Right lung (tissue), 10 donors: ENCODE measurements around the gene ASB8. TPM values are rescaled to one million over a fixed set of nuclear protein-coding genes. Genes with fewer than 3 reads are reported as not detected.
A peak's percentile ranks its signal among the peaks of the same experiment; 100 is the strongest.

Experiments
- DNase-seq, 2 donors: peaks; one replicate each; pipeline ENCODE4 v3.0.0-alpha.2; 2013
- long read RNA-seq, 8 donors: transcript quantifications; one replicate each; lab custom pipeline, GENCODE V29; 2026
- polyA plus RNA-seq, 5 donors: library from polyadenylated mRNA; unstranded; fragments of 120-200 nt; gene quantifications; one replicate each; pipeline versions ENCODE4 v1.2.1 to v1.2.3, GENCODE V29; 2013; ENCODE audit warnings: inconsistent platforms in 1 of 5, low replicate concordance in 1 of 5; ENCODE audit not compliant: insufficient read length in 5 of 5, insufficient read depth in 1 of 5

ASB8 gene
- 10 to 100 TPM; 31.6 to 43.2 (median 37.5) TPM for polyA plus RNA-seq
- long read RNA-seq, donor 1, transcript ASB8-201 (4 exons, 2,615 nt) = major isoform, 8 of 12 reads
- long read RNA-seq, donor 1, partial matches to known transcripts = 0 of 12 reads
- long read RNA-seq, donor 1, other reads (novel, unspliced or antisense) = 0 of 12 reads
- long read RNA-seq, donor 2, transcript ASB8-201 (4 exons, 2,615 nt) = major isoform, 7 of 13 reads
- long read RNA-seq, donor 2, partial matches to known transcripts = 0 of 13 reads
- long read RNA-seq, donor 2, other reads (novel, unspliced or antisense) = 0 of 13 reads
- long read RNA-seq, donor 3, partial matches to known transcripts = 0 of 6 reads
- long read RNA-seq, donor 3, other reads (novel, unspliced or antisense) = 0 of 6 reads
- long read RNA-seq, donor 4, partial matches to known transcripts = 0 of 5 reads
- long read RNA-seq, donor 4, other reads (novel, unspliced or antisense) = 0 of 5 reads
- long read RNA-seq, donor 5, transcript ASB8-201 (4 exons, 2,615 nt) = major isoform, 9 of 12 reads
- long read RNA-seq, donor 5, partial matches to known transcripts = 0 of 12 reads
- long read RNA-seq, donor 5, other reads (novel, unspliced or antisense) = 0 of 12 reads
- long read RNA-seq, donor 6, transcript ASB8-201 (4 exons, 2,615 nt) = major isoform, 9 of 15 reads
- long read RNA-seq, donor 6, partial matches to known transcripts = 0 of 15 reads
- long read RNA-seq, donor 6, other reads (novel, unspliced or antisense) = 0 of 15 reads
- long read RNA-seq, donor 7, partial matches to known transcripts = 0 of 4 reads
- long read RNA-seq, donor 7, other reads (novel, unspliced or antisense) = 0 of 4 reads
- long read RNA-seq, donor 8, partial matches to known transcripts = 0 of 5 reads
- long read RNA-seq, donor 8, other reads (novel, unspliced or antisense) = 0 of 5 reads

GRCh38 chr12:48157018-48157888, at the start of gene ASB8:
ASB8 (minus strand) TSS chr12:48157515; CDS start chr12:48153496, 4,019 bp downstream.
- peak; percentile 97 to 98 for DNase-seq

GRCh38 chr12:48203192-48203591, 45.9 kb upstream of the ASB8 start, which contains the start of gene OR10AD1:
OR10AD1 (minus strand) TSS chr12:48203292; CDS start chr12:48203292, 0 bp downstream.
- no peak for DNase-seq

- DNase-seq = no peak
Observed at GRCh38 chr12:48202766-48203165, 45.5 kb upstream of the ASB8 start.

GRCh38 chr12:48201516-48201915, 44.2 kb upstream of the ASB8 start:
- DNase-seq = no peak

- no peak for DNase-seq
Observed at GRCh38 chr12:48201091-48201490, 43.8 kb upstream of the ASB8 start.

GRCh38 chr12:48199774-48200221, 42.5 kb upstream of the ASB8 start:
- DNase-seq = peak; percentile 61

- DNase-seq = no peak
Observed at GRCh38 chr12:48198985-48199384, 41.7 kb upstream of the ASB8 start.

GRCh38 chr12:48198672-48198971, 41.3 kb upstream of the ASB8 start:
- DNase-seq = no peak

- peak; percentile 95 for DNase-seq
Observed at GRCh38 chr12:48197971-48198671, 40.8 kb upstream of the ASB8 start.

- DNase-seq = peak in 1 of 2 donors; percentile 43
Observed at GRCh38 chr12:48197549-48197970, 40.2 kb upstream of the ASB8 start.

GRCh38 chr12:48194799-48195201, 37.5 kb upstream of the ASB8 start:
- DNase-seq = no peak

- no peak for DNase-seq
Observed at GRCh38 chr12:48193623-48194022, 36.3 kb upstream of the ASB8 start.

GRCh38 chr12:48192861-48193260, 35.5 kb upstream of the ASB8 start:
- DNase-seq = no peak

- DNase-seq = no peak
Observed at GRCh38 chr12:48191096-48191495, 33.8 kb upstream of the ASB8 start.

- DNase-seq = peak; percentile 47 to 65
Observed at GRCh38 chr12:48189331-48190125, 32.2 kb upstream of the ASB8 start.

- no peak for DNase-seq
Observed at GRCh38 chr12:48187916-48188695, 30.8 kb upstream of the ASB8 start.

GRCh38 chr12:48185181-48185919, 28.0 kb upstream of the ASB8 start:
- no peak for DNase-seq

- DNase-seq = no peak
Observed at GRCh38 chr12:48184549-48184922, 27.2 kb upstream of the ASB8 start.
